ES-I3 (cell line): ENCODE data around the gene CHGA.

ENCODE experiments used
- H3K36me3 ChIP-seq: 2 replicates; pipeline ENCODE4 v1.6.1; 2013; ENCODE audit warnings: mild to moderate bottlenecking, low read length, control low read depth, moderate library complexity; ENCODE audit not compliant: insufficient read depth
- H3K4me1 ChIP-seq: 2 replicates; pipeline ENCODE4 v1.6.1; 2013; ENCODE audit warnings: mild to moderate bottlenecking, control low read depth, low read length; ENCODE audit not compliant: insufficient read depth
- H3K9ac ChIP-seq: 2 replicates; pipeline ENCODE4 v1.6.1; 2013; ENCODE audit warnings: low read depth, mild to moderate bottlenecking, low read length, moderate library complexity
- H3K9me3 ChIP-seq: 2 replicates; pipeline ENCODE4 v1.6.1; 2013; ENCODE audit warnings: mild to moderate bottlenecking, low read length, moderate library complexity; ENCODE audit not compliant: control insufficient read depth, insufficient read depth

Gene CHGA

DNA sequence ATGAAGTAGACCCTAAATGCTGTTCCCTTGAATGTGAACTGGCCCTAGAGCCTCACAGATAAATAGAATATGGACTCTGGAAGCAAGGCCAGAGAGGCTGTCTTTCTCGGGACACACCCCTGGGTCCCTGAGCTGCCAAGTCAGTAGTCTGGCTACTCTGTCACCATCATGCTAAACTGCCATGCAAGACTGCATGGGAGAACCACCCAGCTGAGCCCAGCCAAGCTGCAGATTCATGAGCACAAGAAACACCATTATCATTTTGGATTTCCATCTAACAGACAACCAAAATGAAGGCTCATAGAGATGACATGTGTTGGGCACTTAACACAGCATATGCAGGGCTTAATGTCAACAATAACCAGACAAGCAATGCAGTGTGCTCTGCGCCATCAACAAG is 53.3 kb downstream of the CHGA start:
- 0 out of 2 replicates have a peak, but pooled peaks cover 4% of the 10 kb centered on the region for H3K4me1 ChIP-seq
- H3K36me3 ChIP-seq = peaks cover 2% of the 10 kb centered on the region; the same call in 1 of the 2 replicates
- H3K9ac ChIP-seq = no peak overlapping the region
- H3K9me3 ChIP-seq = peaks cover 9% of the 10 kb centered on the region

- H3K9ac ChIP-seq = no peak overlapping the region
- peaks cover 9% of the 10 kb centered on the region for H3K9me3 ChIP-seq
- no peaks in the 10 kb centered on the region for H3K4me1 ChIP-seq
- peaks cover 2% of the 10 kb centered on the region; the same call in 1 of the 2 replicates for H3K36me3 ChIP-seq
These were observed 55.5 kb downstream of the CHGA start for GRCh38 chr14:92978229-92979021.

DNA sequence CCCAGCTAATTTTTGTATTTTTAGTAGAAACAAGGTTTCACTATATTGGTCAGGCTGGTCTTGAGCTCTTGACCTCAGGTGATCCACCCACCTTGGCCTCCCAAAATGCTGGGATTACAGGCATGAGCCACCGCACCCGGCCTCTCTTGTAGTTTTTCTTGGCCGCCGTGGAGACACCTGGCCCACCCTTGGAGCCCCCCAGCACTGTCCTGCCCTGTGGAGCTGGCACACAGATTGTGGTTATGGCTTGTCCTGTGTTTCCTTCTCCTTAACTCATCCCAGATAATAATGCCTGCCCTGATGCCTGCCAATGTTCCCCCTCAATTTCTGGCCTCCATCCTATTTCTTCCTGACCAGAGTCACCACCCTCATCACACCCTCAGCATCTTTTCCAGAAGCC is 57.9 kb downstream of the CHGA start:
- no peaks in the 10 kb centered on the region for H3K4me1 ChIP-seq
- peaks cover 9% of the 10 kb centered on the region for H3K9me3 ChIP-seq
- peaks cover 2% of the 10 kb centered on the region; the same call in 1 of the 2 replicates for H3K36me3 ChIP-seq
- H3K9ac ChIP-seq = no peak overlapping the region

GRCh38 chr14:92981726-92982125 is 58.8 kb downstream of the CHGA start:
- Histone ChIP-seq H3K36me3 (peaks cover 2% of the 10 kb centered on the region; the same call in 1 of the 2 replicates), H3K4me1 (no peaks in the 10 kb centered on the region), H3K9me3 (peaks cover 9% of the 10 kb centered on the region)

DNA sequence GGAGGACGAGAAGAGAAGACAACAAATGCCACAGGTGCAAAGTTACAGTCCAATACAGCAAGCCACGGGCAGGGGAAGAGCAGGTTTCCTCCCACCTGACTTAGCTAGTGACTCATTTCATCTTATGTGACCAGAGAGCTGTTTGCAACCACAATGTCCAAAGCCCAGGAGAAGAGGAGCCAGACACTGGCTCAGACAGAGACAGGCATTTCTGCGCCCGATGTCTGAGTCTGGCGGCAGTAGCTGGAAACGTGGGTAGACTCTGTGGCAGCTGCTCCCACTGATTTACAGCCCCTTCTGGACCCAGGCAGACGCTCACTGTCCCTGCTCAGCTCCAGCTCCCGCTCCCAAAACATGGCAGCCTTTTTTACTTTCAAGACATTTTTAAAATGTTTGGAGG is 60.0 kb downstream of the CHGA start:
- Histone ChIP-seq H3K9ac (no peak overlapping the region), H3K36me3 (peaks cover 2% of the 10 kb centered on the region; the same call in 1 of the 2 replicates), H3K4me1 (no peaks in the 10 kb centered on the region), H3K9me3 (peaks cover 8% of the 10 kb centered on the region)

More at GRCh38 chr14:92981726-92982125, 58.8 kb downstream of the CHGA start:
- no peak overlapping the region for H3K9ac ChIP-seq

DNA sequence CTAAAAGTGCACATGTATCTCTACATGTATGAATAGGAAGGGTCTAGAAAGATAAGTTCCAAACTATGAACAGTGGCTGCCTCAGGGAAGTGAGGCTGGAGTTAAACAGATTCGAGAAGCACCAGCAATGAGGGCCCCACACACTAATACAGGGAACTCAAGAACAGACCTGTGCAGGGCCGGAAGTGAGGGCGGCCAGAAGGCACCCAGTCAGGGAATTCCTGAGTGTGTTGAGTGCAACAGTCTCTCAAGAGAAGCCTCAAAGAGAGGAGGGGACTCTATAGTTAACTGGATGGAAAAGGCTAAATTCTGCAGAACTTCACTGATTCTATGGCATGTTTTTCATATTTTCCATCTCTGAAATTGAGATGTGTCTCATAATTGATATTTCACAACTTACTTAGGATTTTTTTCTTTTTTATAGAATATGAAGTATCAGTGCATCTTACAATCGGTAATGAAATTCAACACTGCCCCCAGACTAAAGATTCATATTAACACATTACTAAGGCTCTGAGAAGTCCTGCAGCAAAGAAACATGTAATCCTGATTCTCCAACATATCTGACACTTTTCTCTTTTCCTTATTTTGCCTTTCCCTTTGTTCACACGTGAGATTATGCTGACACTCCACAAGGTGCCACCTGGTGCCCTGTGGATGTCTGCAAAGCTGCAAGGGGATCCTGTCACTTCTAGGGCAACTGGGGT is 61.3 kb downstream of the CHGA start:
- Histone ChIP-seq H3K9ac (no peak overlapping the region), H3K9me3 (peaks cover 4% of the 10 kb centered on the region), H3K36me3 (peaks cover 2% of the 10 kb centered on the region; the same call in 1 of the 2 replicates), H3K4me1 (no peaks in the 10 kb centered on the region)
